ENCODE measurements around the gene LIN28B. TPM values are rescaled to one million over a fixed set of nuclear protein-coding genes. Genes with fewer than 3 reads are reported as not detected.
"Not testable (repeated sequence)": the region's sequence is repeated elsewhere in the genome, so short reads cannot be mapped to it uniquely, and the experiment has no call there.

Gene LIN28B
- total and polyA plus RNA-seq, 8 donors, result 0.22 TPM; not detected in 7

GRCh38 chr6:105069821-105070445, 113.0 kb downstream of the LIN28B start:
- Histone ChIP-seq H3K4me1 (no peaks in the 10 kb centered on the region), H3K9me3 (no peaks in the 10 kb centered on the region), H3K4me3 (no peak overlapping the region), H3K36me3 (no peaks in the 10 kb centered on the region), H3K27me3 (peaks cover 0 to 4% (median 0%) of the 10 kb centered on the region in 4 donors), H3K27ac (no peak overlapping the region)
- DNase-seq, result no peak
- intact Hi-C loops (cut with DNase I), result no loop called here
- 76 to 94% methylated on average over 1 of the region's 1 CpG for WGBS, 2 donors
- no peak for FAIRE-seq
- TF ChIP-seq, protein P1, sequence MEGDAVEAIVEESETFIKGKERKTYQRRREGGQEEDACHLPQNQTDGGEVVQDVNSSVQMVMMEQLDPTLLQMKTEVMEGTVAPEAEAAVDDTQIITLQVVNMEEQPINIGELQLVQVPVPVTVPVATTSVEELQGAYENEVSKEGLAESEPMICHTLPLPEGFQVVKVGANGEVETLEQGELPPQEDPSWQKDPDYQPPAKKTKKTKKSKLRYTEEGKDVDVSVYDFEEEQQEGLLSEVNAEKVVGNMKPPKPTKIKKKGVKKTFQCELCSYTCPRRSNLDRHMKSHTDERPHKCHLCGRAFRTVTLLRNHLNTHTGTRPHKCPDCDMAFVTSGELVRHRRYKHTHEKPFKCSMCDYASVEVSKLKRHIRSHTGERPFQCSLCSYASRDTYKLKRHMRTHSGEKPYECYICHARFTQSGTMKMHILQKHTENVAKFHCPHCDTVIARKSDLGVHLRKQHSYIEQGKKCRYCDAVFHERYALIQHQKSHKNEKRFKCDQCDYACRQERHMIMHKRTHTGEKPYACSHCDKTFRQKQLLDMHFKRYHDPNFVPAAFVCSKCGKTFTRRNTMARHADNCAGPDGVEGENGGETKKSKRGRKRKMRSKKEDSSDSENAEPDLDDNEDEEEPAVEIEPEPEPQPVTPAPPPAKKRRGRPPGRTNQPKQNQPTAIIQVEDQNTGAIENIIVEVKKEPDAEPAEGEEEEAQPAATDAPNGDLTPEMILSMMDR (IDR thresholded peaks at IDR 0.05), result no peak
- ATAC-seq, result no peak

- Histone ChIP-seq H3K36me3 (no peaks in the 10 kb centered on the region), H3K4me1 (no peaks in the 10 kb centered on the region), H3K27ac (no peak overlapping the region), H3K4me3 (no peak overlapping the region), H3K27me3 (peaks cover 0 to 8% (median 1%) of the 10 kb centered on the region in 4 donors), H3K9me3 (no peaks in the 10 kb centered on the region)
- DNase-seq (no peak), FAIRE-seq (no peak), ATAC-seq (no peak)
- TF ChIP-seq, protein P1 (IDR thresholded peaks at IDR 0.05), result no peak
- intact Hi-C loops (cut with DNase I), result no loop called here
Measured at GRCh38 chr6:105072798-105073199, 115.9 kb downstream of the LIN28B start.

DNA sequence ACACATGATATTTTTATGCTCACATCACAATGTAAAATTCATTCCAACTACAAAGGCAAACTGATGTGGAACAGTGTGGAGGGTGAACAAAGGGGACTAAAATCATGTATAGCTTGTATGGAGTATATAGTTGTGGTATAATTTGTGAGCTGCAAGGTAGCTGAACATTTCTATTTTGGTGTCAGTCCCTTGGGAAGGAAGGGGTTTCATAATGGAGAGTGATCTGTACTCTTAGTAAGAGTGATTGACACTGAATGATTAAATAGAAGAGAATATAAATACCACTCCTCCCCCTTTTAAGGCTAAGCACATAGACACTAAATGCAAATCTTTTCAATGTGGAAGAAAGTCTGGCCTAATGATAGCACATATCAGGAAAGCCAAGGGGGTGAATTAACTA, 118.3 kb downstream of the LIN28B start:
- no peak for FAIRE-seq
- Histone ChIP-seq H3K4me3 (no peak overlapping the region), H3K4me1 (no peaks in the 10 kb centered on the region), H3K9me3 (no peaks in the 10 kb centered on the region), H3K36me3 (no peaks in the 10 kb centered on the region), H3K27ac (no peak overlapping the region), H3K27me3 (peaks cover 0 to 8% (median 1%) of the 10 kb centered on the region in 4 donors)
- no peak for ATAC-seq
- TF ChIP-seq, protein P1 (IDR thresholded peaks at IDR 0.05), result no peak
- no peak for DNase-seq
- intact Hi-C loops (cut with DNase I), result no loop called here

DNA sequence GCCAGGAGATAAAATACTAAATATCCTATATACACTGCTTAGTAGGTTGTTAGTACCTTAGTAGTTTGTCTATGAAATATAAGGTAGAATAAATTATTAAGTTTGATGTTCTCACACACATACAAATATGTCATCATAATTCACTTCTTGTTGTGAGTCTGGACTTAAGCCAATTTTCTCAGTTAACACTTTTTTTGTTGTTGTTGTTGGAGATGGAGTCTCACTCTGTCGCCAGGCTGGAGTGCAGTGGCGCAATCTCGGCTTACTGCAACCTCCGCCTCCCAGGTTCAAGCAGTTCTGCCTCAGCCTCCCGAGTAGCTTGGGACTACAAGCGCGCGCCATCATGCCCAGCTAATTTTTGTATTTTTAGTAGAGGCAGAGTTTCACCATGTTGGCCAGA, 119.5 kb downstream of the LIN28B start:
- H3K9me3 ChIP-seq; DNase-seq; H3K4me1 ChIP-seq; FAIRE-seq; H3K4me3 ChIP-seq; intact Hi-C loops (cut with DNase I); H3K27ac ChIP-seq; H3K36me3 ChIP-seq; ATAC-seq; H3K27me3 ChIP-seq: not testable (repeated sequence)
- 82 to 84% methylated on average over 8 of the region's 8 CpGs for WGBS, 2 donors

GRCh38 chr6:105077596-105078385, 120.9 kb downstream of the LIN28B start:
- Histone ChIP-seq H3K27me3 (peaks cover 0 to 4% (median 1%) of the 10 kb centered on the region in 4 donors), H3K4me3 (no peak overlapping the region), H3K4me1 (no peaks in the 10 kb centered on the region), H3K27ac (no peak overlapping the region), H3K36me3 (no peaks in the 10 kb centered on the region), H3K9me3 (no peaks in the 10 kb centered on the region)
- DNase-seq (no peak), FAIRE-seq (peak; percentile 75), ATAC-seq (peak in 1 of 4 donors; percentile 47)
- intact Hi-C loops (cut with DNase I), result no loop called here
- WGBS, 2 donors, result 3 to 7% methylated on average over 1 of the region's 1 CpG
- TF ChIP-seq, protein P1 (IDR thresholded peaks at IDR 0.05), result no peak
